ENCODE data around the gene EHF. TPM values are rescaled to one million over a fixed set of nuclear protein-coding genes. Genes with fewer than 3 reads are reported as not detected.

EHF gene
- total and polyA plus RNA-seq, 9 of the 15 experiments (the other 6 are each of a cell fraction or from before 2014, with no cell fraction given): 0.04 to 0.54 (median 0.37) TPM

GRCh38 chr11:34613015-34613414 lies 7.9 kb upstream of the EHF start:
- Histone ChIP-seq H4K20me1 (replicated peaks; ENCODE audit: control insufficient read depth, insufficient read depth, low read length) (no peaks in the 10 kb centered on the region), H3K36me3 (ENCODE audit: control insufficient read depth, insufficient read depth, low read length) (no peaks in the 10 kb centered on the region), H2AFZ (ENCODE audit: low read depth, low read length) (no peak overlapping the region), H3K79me2 (ENCODE audit: control insufficient read depth, insufficient read depth, low read length) (no peaks in the 10 kb centered on the region), H3K27ac (ENCODE audit: extremely low read depth, low read depth, low read length) (no peak overlapping the region), H3K4me3 (no peak overlapping the region), H3K9me1 (ENCODE audit: control insufficient read depth, insufficient read depth, low read length) (no peaks in the 10 kb centered on the region), H3K4me2 (ENCODE audit: insufficient read depth, low read length) (no peak overlapping the region), H3K27me3 (ENCODE audit: control insufficient read depth in 2 of 2, insufficient read depth in 2 of 2, low read length in 2 of 2) (no peaks in the 10 kb centered on the region), H3K9ac (ENCODE audit: insufficient read depth in 1 of 2, low read depth in 2 of 2, low read length in 2 of 2) (no peak overlapping the region), H3K4me1 (replicated peaks in 1 of 2; ENCODE audit: control insufficient read depth in 2 of 2, insufficient read depth in 2 of 2, low read length in 2 of 2) (peaks cover 13 to 44% of the 10 kb centered on the region in 2 experiments), H3K9me3 (replicated peaks; ENCODE audit: control insufficient read depth, insufficient read depth, low read depth, low read length) (no peaks in the 10 kb centered on the region)
- no peak for ATAC-seq
- in situ Hi-C loops (cut with MboI) (loop anchor here (5.0 kb wide), 1 partner anchor 39 kb away; no protein-coding TSS in a partner anchor), intact Hi-C loops (cut with micrococcal nuclease) (no loop called here)
- no peak for DNase-seq (ENCODE audit: extremely low read depth in 1 of 4, low spot score in 3 of 4)
- CTCF ChIA-PET (ENCODE audit: low intra/inter-chr PET ratio): no interaction called here
- FAIRE-seq: no peak
- TF ChIP-seq, protein P1, sequence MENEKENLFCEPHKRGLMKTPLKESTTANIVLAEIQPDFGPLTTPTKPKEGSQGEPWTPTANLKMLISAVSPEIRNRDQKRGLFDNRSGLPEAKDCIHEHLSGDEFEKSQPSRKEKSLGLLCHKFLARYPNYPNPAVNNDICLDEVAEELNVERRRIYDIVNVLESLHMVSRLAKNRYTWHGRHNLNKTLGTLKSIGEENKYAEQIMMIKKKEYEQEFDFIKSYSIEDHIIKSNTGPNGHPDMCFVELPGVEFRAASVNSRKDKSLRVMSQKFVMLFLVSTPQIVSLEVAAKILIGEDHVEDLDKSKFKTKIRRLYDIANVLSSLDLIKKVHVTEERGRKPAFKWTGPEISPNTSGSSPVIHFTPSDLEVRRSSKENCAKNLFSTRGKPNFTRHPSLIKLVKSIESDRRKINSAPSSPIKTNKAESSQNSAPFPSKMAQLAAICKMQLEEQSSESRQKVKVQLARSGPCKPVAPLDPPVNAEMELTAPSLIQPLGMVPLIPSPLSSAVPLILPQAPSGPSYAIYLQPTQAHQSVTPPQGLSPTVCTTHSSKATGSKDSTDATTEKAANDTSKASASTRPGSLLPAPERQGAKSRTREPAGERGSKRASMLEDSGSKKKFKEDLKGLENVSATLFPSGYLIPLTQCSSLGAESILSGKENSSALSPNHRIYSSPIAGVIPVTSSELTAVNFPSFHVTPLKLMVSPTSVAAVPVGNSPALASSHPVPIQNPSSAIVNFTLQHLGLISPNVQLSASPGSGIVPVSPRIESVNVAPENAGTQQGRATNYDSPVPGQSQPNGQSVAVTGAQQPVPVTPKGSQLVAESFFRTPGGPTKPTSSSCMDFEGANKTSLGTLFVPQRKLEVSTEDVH (IDR thresholded peaks at IDR 0.05; ENCODE audit: low read depth, partially characterized antibody): no peak
- no peak for TF ChIP-seq MYNN (IDR thresholded peaks at IDR 0.05)
- TF ChIP-seq MYNN (CRISPR knock-in tag; IDR thresholded peaks at IDR 0.05): no peak
- no peak for TF ChIP-seq MITF (IDR thresholded peaks at IDR 0.05)
- no peak for TF ChIP-seq BACH1 (tag; IDR thresholded peaks at IDR 0.05)
- no peak for TF ChIP-seq LCOR (CRISPR knock-in tag; IDR thresholded peaks at IDR 0.05)
- TF ChIP-seq TRIM25 (IDR thresholded peaks at IDR 0.05; ENCODE audit: borderline replicate concordance): no peak
- TF ChIP-seq HNRNPLL (IDR thresholded peaks at IDR 0.05; ENCODE audit: low read depth, low read length, poor library complexity, severe bottlenecking): no peak
- no peak for TF ChIP-seq FOXP4 (CRISPR knock-in tag; IDR thresholded peaks at IDR 0.05; ENCODE audit: borderline replicate concordance)
- no peak for TF ChIP-seq PCBP1 (IDR thresholded peaks at IDR 0.05; ENCODE audit: low read depth, low read length, poor library complexity, severe bottlenecking)
- no peak for TF ChIP-seq ZNF431 (CRISPR knock-in tag; IDR thresholded peaks at IDR 0.05)
- POLR2A ChIA-PET: interaction anchor here (2.3 kb wide), 1 partner anchor 10 kb away, joined by 12 read pairs; no protein-coding TSS in a partner anchor
- no TSS peak for BruUV-seq (replicated peaks)

Data from K562 (cell line).